Panc1 (cell line): Measurements from ENCODE around the gene MTHFS.

ENCODE experiments used
- POLR2AphosphoS5 ChIP-seq: IDR thresholded peaks from 2 replicates; pipeline ENCODE4 v1.6.1; 2012; ENCODE audit warnings: mild to moderate bottlenecking, low read depth, low read length, moderate library complexity
- SIN3A ChIP-seq: IDR thresholded peaks from 2 replicates; pipeline ENCODE4 v1.6.1; 2012; ENCODE audit warnings: low read depth, mild to moderate bottlenecking, low read length, moderate library complexity, borderline replicate concordance; ENCODE audit not compliant: insufficient read depth
- TCF7L2 ChIP-seq: IDR thresholded peaks from 2 replicates; pipeline ENCODE4 v1.6.1; 2011; ENCODE audit warnings: mild to moderate bottlenecking, low read depth, low read length, inconsistent platforms
- TF ChIP-seq, protein P1 (sequence below): fragments of 450-650 bp; IDR thresholded peaks from 2 replicates; pipeline ENCODE4 v1.5.1; 2017; ENCODE audit warnings: mild to moderate bottlenecking
- TF ChIP-seq, protein P2 (sequence below), 2 experiments: IDR thresholded peaks; 2 replicates each; pipeline ENCODE4 v1.6.1; 2011 to 2012; ENCODE audit warnings: low read depth in 2 of 2, control low read depth in 1 of 2, low read length in 1 of 2, mild to moderate bottlenecking in 1 of 2, moderate library complexity in 1 of 2; ENCODE audit not compliant: insufficient read depth in 1 of 2

DNA sequence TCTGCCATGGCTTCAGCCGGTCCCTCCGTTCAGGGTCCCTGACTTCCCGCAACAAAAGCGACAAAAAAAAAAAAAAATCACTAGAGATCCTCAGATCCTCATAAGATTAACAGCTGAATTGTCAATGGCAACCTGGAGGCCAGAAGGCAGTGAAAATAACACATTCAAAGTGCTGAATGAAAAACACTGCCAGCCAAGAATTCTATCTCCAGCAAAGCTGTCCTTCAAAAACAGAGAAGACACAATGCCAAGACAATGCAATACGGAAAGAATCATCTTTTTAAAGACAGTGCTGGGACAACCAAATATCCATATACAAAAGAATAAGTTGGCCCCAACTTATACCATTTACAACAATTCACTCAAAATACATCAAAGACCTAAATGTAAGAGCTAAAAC, 21.6 kb downstream of the MTHFS start:
- TF ChIP-seq, protein P1, sequence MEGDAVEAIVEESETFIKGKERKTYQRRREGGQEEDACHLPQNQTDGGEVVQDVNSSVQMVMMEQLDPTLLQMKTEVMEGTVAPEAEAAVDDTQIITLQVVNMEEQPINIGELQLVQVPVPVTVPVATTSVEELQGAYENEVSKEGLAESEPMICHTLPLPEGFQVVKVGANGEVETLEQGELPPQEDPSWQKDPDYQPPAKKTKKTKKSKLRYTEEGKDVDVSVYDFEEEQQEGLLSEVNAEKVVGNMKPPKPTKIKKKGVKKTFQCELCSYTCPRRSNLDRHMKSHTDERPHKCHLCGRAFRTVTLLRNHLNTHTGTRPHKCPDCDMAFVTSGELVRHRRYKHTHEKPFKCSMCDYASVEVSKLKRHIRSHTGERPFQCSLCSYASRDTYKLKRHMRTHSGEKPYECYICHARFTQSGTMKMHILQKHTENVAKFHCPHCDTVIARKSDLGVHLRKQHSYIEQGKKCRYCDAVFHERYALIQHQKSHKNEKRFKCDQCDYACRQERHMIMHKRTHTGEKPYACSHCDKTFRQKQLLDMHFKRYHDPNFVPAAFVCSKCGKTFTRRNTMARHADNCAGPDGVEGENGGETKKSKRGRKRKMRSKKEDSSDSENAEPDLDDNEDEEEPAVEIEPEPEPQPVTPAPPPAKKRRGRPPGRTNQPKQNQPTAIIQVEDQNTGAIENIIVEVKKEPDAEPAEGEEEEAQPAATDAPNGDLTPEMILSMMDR: no peak
- TF ChIP-seq, protein P2, sequence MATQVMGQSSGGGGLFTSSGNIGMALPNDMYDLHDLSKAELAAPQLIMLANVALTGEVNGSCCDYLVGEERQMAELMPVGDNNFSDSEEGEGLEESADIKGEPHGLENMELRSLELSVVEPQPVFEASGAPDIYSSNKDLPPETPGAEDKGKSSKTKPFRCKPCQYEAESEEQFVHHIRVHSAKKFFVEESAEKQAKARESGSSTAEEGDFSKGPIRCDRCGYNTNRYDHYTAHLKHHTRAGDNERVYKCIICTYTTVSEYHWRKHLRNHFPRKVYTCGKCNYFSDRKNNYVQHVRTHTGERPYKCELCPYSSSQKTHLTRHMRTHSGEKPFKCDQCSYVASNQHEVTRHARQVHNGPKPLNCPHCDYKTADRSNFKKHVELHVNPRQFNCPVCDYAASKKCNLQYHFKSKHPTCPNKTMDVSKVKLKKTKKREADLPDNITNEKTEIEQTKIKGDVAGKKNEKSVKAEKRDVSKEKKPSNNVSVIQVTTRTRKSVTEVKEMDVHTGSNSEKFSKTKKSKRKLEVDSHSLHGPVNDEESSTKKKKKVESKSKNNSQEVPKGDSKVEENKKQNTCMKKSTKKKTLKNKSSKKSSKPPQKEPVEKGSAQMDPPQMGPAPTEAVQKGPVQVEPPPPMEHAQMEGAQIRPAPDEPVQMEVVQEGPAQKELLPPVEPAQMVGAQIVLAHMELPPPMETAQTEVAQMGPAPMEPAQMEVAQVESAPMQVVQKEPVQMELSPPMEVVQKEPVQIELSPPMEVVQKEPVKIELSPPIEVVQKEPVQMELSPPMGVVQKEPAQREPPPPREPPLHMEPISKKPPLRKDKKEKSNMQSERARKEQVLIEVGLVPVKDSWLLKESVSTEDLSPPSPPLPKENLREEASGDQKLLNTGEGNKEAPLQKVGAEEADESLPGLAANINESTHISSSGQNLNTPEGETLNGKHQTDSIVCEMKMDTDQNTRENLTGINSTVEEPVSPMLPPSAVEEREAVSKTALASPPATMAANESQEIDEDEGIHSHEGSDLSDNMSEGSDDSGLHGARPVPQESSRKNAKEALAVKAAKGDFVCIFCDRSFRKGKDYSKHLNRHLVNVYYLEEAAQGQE (IDR thresholded peaks at IDR 0.05; ENCODE audit: insufficient read depth in 1 of 2, low read depth in 2 of 2, low read length in 1 of 2): no peak
- TF ChIP-seq SIN3A (no peak), POLR2AphosphoS5 (no peak), TCF7L2 (no peak)
